HG02763 (cell line): Measurements from ENCODE around the gene CRABP1.

Experiments
- ATAC-seq: cut with Tn5 transposase; IDR thresholded peaks from one replicate; pipeline ENCODE4 v1.9.1; 2021; ENCODE audit warnings: mild to moderate bottlenecking, moderate library complexity; ENCODE audit not compliant: unreplicated experiment

CRABP1 gene

GRCh38 chr15:78316283-78317083 lies 23.7 kb upstream of the CRABP1 start:
- no peak for ATAC-seq

- ATAC-seq = no peak
Measured at GRCh38 chr15:78317145-78317836, 22.9 kb upstream of the CRABP1 start.

GRCh38 chr15:78319588-78319987 lies 20.6 kb upstream of the CRABP1 start:
- ATAC-seq = no peak

GRCh38 chr15:78320183-78320582 lies 20.0 kb upstream of the CRABP1 start:
- no peak for ATAC-seq

GRCh38 chr15:78321041-78321570 lies 19.0 kb upstream of the CRABP1 start:
- no peak for ATAC-seq

GRCh38 chr15:78321786-78322185 lies 18.4 kb upstream of the CRABP1 start:
- no peak for ATAC-seq

- no peak for ATAC-seq
Measured at GRCh38 chr15:78322243-78322642, 17.9 kb upstream of the CRABP1 start.

GRCh38 chr15:78322724-78323521 lies 17.2 kb upstream of the CRABP1 start:
- no peak for ATAC-seq

GRCh38 chr15:78323693-78324092 lies 16.5 kb upstream of the CRABP1 start:
- no peak for ATAC-seq

- no peak for ATAC-seq
Measured at GRCh38 chr15:78324144-78324543, 16.0 kb upstream of the CRABP1 start.

- ATAC-seq = no peak
Measured at GRCh38 chr15:78325092-78325843, 14.9 kb upstream of the CRABP1 start.

- no peak for ATAC-seq
Measured at GRCh38 chr15:78327466-78327865, 12.7 kb upstream of the CRABP1 start.

GRCh38 chr15:78329625-78330024 lies 10.5 kb upstream of the CRABP1 start:
- ATAC-seq = no peak

- ATAC-seq = no peak
Measured at GRCh38 chr15:78334845-78335244, 5.3 kb upstream of the CRABP1 start.

GRCh38 chr15:78335985-78336384 lies 4.2 kb upstream of the CRABP1 start:
- ATAC-seq = no peak

- ATAC-seq = no peak
Measured at GRCh38 chr15:78338781-78339180, 1.4 kb upstream of the CRABP1 start.

- ATAC-seq = no peak
Measured at GRCh38 chr15:78339559-78339958, 594 bp upstream of the CRABP1 start.

GRCh38 chr15:78341057-78341987 lies 1.2 kb downstream of the CRABP1 start:
- no peak for ATAC-seq

GRCh38 chr15:78342021-78342420 lies 1.9 kb downstream of the CRABP1 start:
- no peak for ATAC-seq
